DMS79 treated with DMSO at 0.1 percent for 48 hours (cell line): ENCODE results near the gene ZNF500.

Source experiments
- DNase-seq: peaks from one replicate; lab custom pipeline; 2025; lab: John Stamatoyannopoulos, UW

The ZNF500 gene

DNA sequence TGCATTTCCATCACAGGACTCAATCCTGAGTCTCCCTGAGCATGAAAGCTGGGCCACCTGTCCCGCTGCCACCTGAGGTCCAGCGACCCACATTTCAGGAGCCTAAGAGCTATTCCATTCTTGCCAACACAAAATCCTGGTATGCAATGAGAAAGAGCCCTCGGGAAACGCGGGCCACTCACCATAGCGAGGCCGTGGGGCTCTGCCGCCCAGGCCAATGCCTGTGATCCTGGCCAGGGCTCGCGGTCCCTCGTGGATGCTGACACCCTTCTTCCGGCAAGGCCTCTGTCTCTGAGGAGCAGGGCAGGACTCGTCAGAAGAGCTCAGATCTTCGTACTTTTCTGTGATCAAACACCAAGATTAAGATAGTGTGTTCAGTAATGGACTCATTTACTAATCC, 62.0 kb downstream of the ZNF500 start:
- no peak for DNase-seq

DNA sequence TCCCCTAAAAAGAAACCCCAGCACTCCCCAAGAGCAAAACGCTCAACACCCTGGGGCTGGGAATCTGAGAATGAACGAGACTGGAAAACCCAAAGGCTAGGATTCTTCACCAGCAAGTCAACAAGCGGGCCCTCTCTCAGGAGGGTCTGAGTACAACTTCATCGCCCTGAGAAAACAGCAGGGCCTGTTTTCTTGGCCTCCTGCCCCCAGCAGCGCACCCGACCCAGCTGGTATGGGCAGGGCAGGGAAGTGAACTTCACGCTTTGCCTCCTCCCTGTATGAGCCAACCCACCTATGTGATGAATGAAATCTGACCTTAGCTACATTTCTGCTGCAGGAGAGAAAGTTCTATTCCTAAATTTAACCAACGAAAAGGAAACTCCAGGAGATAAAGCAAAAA, 62.5 kb downstream of the ZNF500 start:
- no peak for DNase-seq

DNA sequence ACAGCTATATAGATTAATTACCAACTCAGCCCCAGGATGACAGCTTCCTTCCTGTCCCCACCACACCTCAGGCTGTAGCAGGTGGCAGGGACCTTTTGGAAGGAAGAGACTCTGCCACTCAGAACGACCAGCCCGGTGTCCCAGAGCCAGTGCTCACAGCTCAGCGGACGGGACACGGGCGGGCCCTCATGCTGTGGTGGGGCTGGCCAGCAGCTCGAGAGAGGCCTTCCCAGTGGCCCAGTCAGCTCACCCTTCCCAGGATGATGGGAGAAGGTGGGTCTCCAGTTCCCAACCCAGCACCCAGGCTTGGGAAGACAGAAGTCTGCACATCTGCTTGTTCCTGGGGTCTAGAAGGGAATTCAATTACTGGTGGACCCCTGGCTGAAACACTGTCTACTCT, 63.1 kb downstream of the ZNF500 start:
- no peak for DNase-seq

DNA sequence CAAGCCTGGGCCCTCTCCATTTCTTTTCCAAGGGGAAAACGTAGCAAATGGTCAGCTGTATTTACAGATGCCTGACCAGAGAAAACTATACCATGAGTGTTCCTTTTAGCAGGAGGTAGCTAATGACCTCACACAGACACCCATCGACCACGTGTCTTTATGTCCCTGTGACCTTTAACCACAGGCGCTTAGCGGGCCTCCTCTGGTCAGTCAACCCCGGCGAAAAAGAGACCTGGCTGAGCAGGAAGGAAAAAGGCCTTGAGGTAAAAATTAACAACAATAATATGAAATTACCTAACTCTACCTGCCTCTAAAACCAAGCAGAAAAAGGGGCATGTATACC, 64.5 kb downstream of the ZNF500 start:
- no peak for DNase-seq

DNA sequence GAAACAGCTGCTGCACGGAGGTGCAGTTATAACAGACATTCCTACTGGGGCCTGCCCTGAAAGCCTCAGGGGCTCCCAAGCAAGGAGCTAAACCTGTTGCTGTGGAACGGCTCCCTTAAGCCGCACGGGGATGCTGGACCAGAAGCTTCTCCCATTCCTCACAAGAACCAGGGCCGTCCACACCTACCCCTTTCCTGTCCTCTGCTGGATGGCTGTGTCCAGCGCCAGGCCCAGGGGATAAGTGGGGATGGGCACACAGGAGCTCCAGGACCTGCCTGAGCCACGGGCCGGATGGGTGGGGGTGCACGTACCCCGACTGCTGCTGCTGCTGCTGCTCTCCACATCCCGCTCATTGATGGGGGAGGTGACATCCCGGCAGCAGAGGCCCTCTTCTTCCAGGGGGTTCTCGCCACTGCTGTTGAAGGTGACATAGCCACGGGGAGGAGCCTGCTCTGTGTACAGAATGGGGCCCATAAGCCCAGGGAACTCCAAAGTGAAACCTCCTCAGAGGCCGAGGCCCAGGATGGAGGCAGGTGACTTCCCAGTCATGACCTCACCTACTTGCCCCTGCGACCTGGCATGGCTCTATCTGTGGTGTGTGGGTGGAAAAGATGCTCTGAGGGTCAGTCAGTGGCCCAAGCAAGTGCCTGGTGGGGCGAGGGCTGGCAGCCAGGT, 65.0 kb downstream of the ZNF500 start:
- DNase-seq: no peak

DNA sequence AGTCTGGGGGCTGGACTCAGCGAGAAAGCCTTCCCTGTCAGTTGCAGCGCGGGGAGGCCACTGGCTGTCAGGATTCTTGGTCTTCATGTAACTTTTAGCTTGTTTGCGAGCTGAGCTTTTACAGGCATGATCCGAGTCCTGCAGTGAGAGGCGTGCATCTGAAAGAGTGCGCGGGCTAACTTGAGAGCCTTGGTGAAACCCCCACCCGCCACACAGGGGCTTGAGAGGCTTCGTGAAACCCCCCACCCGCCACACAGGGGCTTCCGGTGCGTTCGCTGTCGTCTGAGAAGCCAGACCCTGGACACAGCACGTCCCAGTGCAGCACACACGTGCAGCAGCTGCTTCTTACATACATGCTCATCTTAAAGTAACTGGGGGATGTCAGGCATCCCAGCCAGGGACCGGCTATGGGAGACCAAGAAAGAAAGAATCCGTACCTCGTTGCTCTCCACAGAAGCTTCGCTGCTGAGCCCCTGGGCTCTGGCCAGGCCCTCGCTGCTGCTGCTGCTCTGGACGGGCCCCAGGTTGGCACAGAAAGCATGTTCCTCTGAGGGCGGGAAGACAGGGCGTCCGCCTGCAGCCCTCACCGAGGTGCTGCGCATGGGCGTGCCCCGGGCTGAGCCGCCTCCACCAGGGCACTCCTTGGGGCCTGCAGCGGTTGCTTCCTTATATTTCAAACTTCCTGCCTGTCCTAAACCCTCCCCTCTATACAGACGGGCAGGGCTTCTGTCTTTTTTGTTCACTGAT, 65.8 kb downstream of the ZNF500 start:
- DNase-seq: no peak

DNA sequence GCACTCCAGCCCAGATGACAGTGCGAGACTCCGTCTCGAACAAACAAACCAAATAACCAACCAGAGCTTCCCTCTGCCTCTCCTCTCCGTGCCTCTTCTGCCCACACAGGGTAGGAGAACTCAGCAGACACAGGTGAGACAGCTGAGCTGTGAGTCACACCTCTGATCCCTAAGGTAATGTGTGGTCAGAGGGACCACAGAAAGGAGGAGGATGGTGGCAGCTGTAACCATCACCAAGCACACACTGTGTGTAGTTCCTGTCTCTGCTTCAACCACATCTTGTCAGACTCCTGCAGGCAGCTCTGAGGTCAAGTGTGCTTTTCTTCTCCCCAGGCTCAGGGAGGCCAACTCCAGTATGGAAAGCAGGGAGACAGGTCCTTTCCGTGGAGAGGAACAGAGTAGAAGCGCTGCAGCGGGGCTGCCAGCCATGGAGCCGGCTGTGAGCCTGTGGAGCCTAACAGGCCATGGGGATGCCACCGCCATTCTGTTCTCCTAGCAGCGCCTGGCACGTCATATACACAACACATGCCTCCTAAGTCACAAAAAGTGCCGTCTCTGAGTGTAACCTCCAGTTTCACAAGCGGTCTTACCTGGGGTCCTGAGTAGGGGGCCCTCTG, 66.5 kb downstream of the ZNF500 start:
- DNase-seq: no peak

DNA sequence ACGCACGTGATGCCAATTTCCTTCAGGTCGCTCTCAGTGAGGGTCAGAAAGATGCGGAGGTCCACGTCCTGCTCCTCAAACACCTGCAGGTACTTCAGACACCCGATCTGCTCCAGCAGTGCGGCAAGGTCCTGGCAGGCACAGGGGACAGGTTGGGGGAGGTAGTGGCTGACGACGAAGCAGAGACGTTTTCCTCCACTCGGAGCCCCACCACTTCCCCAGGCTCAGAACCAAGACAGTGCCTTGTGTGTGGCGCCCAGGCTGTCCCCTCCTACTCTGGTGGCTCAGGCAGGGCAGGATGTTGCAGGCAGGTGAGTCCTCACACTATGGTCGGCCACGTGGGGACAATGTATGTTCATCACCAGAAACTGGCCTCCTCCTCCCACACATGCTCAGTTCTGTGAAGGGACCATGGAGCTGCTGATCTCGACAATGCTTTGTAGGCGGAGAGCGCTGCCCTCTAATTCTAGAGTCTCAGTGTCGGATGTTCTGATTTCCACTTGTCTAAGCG, 67.9 kb downstream of the ZNF500 start:
- DNase-seq: no peak

DNA sequence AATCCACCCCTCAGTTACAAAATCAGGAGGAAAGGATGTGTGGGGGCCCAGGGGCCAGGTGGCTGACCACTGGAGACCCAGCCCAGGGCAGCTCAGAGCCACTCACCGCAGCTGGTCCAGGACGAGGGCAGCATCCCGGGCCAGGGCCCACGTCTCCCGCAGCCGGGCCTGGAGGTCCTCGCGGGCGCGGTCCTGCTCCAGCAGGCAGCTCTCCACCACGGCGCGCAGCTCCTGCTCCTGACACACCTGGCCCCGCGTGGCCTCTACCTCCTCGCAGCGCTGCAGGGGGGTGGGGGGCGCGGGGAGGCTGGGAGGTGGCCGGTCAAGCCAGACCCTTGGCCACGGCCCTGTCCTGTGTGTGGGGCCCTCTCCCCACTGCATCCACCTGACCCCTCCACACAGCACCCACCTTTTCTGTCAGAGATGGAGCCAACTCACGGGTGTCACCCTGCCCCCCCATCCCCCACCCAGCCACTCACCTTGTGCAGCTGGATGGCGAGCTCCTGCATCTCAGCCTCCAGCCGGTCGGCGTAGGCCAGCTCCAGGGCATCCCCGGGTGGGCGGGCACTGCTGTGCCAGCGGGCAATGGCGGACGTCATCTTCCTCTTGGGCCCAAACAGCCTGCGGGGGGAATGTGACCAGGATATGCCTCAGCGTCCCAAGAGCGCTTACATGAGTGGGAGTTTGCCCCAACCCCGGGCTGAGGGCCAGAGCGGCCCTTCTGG, 68.5 kb downstream of the ZNF500 start:
- DNase-seq: no peak
